Ectodermal cell (in vitro differentiated cells): ENCODE data around the gene BTBD7. TPM values are rescaled to one million over a fixed set of nuclear protein-coding genes. Genes with fewer than 3 reads are reported as not detected.
"Not testable (repeated sequence)": the region's sequence is repeated elsewhere in the genome, so short reads cannot be mapped to it uniquely, and the experiment has no call there.

Experiments
- H3K27ac ChIP-seq: 2 replicates; pipeline ENCODE4 v1.7.0; 2013; ENCODE audit warnings: mild to moderate bottlenecking, low read depth, low read length; ENCODE audit not compliant: insufficient read depth, poor library complexity, severe bottlenecking
- H3K27me3 ChIP-seq: 2 replicates; pipeline ENCODE4 v1.7.0; 2013; ENCODE audit warnings: mild to moderate bottlenecking, low read length; ENCODE audit not compliant: insufficient read depth, control insufficient read depth, poor library complexity, severe bottlenecking
- H3K36me3 ChIP-seq: one replicate; pipeline ENCODE4 v1.7.0; 2013; ENCODE audit warnings: low read length; ENCODE audit not compliant: control insufficient read depth, insufficient read depth
- H3K4me1 ChIP-seq: one replicate; pipeline ENCODE4 v1.7.0; 2013; ENCODE audit warnings: low read length; ENCODE audit not compliant: control insufficient read depth, insufficient read depth
- H3K4me3 ChIP-seq: 2 replicates; pipeline ENCODE4 v1.7.0; 2013; ENCODE audit warnings: low read depth, low read length, control low read depth; ENCODE audit not compliant: insufficient read depth
- H3K9me3 ChIP-seq: 2 replicates; pipeline ENCODE4 v1.7.0; 2013; ENCODE audit warnings: mild to moderate bottlenecking, low read length, moderate library complexity; ENCODE audit not compliant: control insufficient read depth
- whole genome bisulfite sequencing, 2 experiments: methylation state at CpG; one replicate each; pipeline ENCODE4 v1.1.7; 2013; ENCODE audit warnings: missing lambda C conversion rate in 2 of 2; 5-methylcytosine and 5-hydroxymethylcytosine counted together
- polyA plus RNA-seq, 4 experiments: library from polyadenylated mRNA; stranded (reverse); fragments of 50-300 nt; gene quantifications; one replicate each; pipeline ENCODE4 v1.2.3, GENCODE V29; 2013

BTBD7 gene, protein sequence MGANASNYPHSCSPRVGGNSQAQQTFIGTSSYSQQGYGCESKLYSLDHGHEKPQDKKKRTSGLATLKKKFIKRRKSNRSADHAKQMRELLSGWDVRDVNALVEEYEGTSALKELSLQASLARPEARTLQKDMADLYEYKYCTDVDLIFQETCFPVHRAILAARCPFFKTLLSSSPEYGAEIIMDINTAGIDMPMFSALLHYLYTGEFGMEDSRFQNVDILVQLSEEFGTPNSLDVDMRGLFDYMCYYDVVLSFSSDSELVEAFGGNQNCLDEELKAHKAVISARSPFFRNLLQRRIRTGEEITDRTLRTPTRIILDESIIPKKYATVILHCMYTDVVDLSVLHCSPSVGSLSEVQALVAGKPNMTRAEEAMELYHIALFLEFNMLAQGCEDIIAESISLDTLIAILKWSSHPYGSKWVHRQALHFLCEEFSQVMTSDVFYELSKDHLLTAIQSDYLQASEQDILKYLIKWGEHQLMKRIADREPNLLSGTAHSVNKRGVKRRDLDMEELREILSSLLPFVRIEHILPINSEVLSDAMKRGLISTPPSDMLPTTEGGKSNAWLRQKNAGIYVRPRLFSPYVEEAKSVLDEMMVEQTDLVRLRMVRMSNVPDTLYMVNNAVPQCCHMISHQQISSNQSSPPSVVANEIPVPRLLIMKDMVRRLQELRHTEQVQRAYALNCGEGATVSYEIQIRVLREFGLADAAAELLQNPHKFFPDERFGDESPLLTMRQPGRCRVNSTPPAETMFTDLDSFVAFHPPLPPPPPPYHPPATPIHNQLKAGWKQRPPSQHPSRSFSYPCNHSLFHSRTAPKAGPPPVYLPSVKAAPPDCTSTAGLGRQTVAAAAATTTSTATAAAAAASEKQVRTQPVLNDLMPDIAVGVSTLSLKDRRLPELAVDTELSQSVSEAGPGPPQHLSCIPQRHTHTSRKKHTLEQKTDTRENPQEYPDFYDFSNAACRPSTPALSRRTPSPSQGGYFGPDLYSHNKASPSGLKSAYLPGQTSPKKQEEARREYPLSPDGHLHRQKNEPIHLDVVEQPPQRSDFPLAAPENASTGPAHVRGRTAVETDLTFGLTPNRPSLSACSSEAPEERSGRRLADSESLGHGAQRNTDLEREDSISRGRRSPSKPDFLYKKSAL
- 29.3 TPM for polyA plus RNA-seq (2013, experiment 1 of 4)
- polyA plus RNA-seq (2013, experiment 2 of 4), result 33.9 TPM
- 20.6 TPM for polyA plus RNA-seq (2013, experiment 3 of 4)
- 25.3 TPM for polyA plus RNA-seq (2013, experiment 4 of 4)

DNA sequence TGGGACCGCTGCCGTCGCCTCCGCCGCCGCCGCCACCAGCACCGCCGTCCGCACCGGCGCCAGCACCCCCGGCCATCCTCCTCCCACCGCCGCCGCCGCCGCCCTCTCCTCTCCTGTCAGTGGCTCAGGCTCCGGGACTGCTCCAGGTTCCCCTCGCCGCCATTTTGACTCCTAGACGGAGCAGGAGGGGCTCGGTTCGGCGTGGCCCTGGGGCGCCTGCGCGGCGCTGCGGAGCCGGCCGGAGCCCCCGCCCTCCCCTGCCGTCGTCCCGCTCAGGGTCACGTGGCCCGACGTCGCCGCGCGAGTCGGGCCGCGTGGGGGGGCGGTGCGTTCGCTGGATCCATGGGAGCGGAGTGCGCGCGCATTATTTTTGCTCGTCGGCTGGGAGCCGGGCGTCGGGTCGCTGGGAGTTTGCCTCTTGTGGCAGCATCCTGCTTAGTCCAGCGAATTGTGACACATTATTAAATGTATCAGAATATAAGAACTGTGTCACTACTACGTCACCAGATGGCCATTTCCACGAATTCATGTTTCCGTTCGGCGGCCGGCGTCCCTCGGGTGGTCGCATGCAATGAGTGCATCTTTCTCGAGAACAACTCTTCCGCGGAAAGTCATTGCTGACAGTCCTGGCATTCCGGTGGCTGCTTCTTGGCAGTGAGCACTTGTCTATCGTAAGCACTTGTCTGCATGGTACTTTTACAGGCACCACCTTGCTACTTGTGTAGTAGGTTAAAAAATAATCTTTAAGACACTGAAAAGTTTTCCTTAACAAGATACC, at the start of gene BTBD7:
Gene BTBD7, minus strand, starts transcription at position 184 of the 778 bp plus-strand sequence. CDS start 36,985 bp downstream, outside the sequence.
- WGBS, 2 experiments, result 0% methylated on average over 74 of the region's 74 CpGs
- Histone ChIP-seq H3K4me3 (peak within 1 kb of the TSS; percentile 92), H3K27me3 (no peaks in the 10 kb centered on the region), H3K4me1 (peaks cover 14% of the 10 kb centered on the region), H3K36me3 (no peaks in the 10 kb centered on the region), H3K27ac (peak within 1 kb of the TSS; percentile 84), H3K9me3 (no peaks in the 10 kb centered on the region)

DNA sequence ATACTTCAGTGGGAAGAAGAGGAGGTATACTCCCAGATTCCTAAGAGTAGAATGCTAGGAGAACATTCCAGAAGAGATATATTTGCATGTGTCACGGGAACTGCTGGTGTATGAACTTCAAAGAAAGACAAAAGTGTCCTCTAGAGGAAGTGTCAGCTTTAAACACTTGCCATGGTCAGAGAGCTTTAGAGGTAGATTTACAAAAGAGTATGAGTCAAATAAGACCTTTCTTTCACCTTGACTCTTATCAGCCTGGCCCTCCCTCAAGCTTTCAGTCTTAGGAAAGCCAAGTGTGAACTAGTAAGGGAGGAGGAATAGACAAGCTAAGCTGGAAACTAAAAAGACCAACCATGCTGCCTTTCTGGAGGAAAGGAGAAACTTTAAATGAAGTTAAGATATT, 48.8 kb upstream of the BTBD7 start:
- no peaks in the 10 kb centered on the region for H3K27me3 ChIP-seq
- H3K4me3 ChIP-seq, result no peak overlapping the region
- no peak overlapping the region for H3K27ac ChIP-seq
- no peaks in the 10 kb centered on the region for H3K4me1 ChIP-seq
- H3K36me3 ChIP-seq, result no peaks in the 10 kb centered on the region
- 84 to 92% methylated on average over 1 of the region's 1 CpG for WGBS, 2 experiments
- no peaks in the 10 kb centered on the region for H3K9me3 ChIP-seq

DNA sequence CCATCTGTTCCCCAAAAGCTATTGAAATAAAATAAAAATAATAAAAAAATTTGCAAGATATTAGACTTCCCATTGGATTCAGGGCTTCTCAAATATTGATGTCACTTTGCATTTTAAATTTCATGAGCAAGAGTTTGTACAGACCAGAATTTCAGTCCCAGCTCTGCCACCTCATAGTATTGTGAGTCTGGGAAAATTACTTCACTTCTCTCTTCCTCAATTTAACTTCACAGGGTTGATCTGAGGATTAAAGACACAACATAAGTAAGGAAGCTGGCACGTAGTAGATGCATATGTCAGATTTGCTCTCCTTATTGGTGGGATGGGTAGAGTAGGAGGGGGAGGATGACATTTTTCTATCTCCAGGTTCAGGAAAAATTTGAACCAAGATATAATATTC, 47.0 kb upstream of the BTBD7 start:
- Histone ChIP-seq H3K4me1 (no peaks in the 10 kb centered on the region), H3K9me3 (no peaks in the 10 kb centered on the region), H3K36me3 (no peaks in the 10 kb centered on the region), H3K4me3 (no peak overlapping the region), H3K27ac (no peak overlapping the region), H3K27me3 (no peaks in the 10 kb centered on the region)
- 81 to 100% methylated on average over 1 of the region's 1 CpG for WGBS, 2 experiments

DNA sequence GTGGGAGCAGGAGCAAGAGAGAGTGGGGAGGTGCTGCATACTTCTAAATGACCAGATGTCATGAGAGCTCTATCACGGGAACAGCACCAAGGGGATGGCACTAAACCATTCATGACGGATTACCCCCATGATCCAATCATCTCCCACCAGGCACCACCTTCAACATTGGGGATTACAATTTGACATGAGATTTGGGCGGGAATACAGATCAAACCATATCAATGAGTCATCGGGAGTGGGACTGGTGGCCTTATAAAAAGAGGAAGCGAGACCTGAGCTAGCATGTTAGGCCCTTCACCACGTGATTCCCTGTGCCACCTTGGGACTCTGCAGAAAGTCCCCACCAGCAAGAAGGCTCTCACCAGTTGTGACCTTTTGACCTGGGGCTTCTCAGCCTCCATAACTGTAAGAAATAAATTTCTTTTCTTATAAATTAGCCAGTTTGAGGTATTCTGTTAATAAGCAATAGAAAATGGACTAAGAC, 42.9 kb upstream of the BTBD7 start:
- no peaks in the 10 kb centered on the region for H3K4me1 ChIP-seq

DNA sequence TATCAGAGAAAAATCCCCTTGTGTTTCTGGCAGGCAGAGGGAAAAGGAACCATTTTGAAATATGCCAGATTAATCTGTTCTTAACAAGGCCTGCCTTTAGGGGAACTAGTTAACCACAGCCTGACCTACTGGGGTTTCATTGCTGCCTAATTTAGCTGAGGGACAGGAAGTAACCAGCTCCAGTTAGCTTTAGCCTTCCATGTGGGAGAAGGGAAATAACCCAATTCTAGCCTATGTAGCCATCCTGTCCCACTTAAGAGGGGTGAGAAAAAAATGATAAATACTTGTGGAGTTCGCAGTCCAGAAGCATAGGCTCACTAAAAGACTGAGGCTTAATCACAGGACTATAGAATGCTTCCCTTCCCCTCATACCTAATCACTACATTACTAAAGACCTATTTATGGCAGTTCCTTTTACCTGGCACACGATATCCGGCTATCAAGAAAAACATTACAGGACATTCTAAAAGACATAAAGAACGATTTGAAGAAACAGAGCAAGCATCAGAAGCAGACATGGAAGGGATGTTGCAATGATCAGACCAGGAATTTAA, 37.0 kb upstream of the BTBD7 start:
- 94 to 97% methylated on average over 4 of the region's 4 CpGs for WGBS, 2 experiments

More for the DNA sequence above, 42.9 kb upstream of the BTBD7 start:
- WGBS, 2 experiments, result 90 to 91% methylated on average over 6 of the region's 6 CpGs
- Histone ChIP-seq H3K9me3 (no peaks in the 10 kb centered on the region), H3K4me3 (no peak overlapping the region), H3K27ac (no peak overlapping the region), H3K27me3 (no peaks in the 10 kb centered on the region), H3K36me3 (no peaks in the 10 kb centered on the region)

DNA sequence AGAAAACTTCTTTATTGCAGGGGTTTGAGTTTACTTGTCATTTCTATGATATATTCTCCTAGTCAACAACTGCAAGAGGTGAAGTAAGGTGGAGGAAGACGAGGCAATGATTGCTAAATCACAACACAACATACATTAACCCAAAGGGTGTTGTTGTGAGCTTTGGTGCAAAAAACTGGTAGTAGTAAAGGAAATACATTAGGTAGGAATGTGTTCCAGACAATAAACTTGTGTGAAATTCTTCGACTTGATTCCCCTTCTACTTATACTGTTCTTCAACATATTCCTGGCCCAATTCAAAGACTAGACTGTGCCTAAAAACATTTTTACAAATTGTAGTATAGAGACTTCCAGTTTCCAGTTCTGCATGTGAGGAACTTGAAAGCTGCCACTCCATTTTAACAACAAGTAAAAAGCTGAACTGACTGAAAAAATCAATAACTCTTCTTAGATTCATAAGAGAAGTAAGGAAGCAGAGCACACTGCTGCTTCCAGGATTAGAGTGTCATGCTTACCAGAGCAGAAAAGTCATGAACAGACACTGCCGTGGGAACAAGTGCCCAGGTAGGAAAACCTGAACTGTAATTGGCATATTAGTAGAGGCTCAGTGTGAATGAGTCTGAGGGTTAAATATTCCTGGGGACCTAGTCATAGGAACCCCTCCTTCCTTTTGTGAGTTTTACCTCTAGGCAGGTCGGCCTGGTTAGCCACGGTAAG, 36.3 kb upstream of the BTBD7 start:
- Histone ChIP-seq H3K27me3 (no peaks in the 10 kb centered on the region), H3K4me3 (no peak overlapping the region), H3K27ac (no peak overlapping the region), H3K4me1 (no peaks in the 10 kb centered on the region), H3K36me3 (no peaks in the 10 kb centered on the region), H3K9me3 (no peaks in the 10 kb centered on the region)
- WGBS, 2 experiments, result 89 to 90% methylated on average over 4 of the region's 5 CpGs

More for the DNA sequence above, 37.0 kb upstream of the BTBD7 start:
- Histone ChIP-seq H3K4me3 (no peak overlapping the region), H3K9me3 (no peaks in the 10 kb centered on the region), H3K27ac (no peak overlapping the region), H3K27me3 (no peaks in the 10 kb centered on the region), H3K36me3 (no peaks in the 10 kb centered on the region), H3K4me1 (no peaks in the 10 kb centered on the region)

DNA sequence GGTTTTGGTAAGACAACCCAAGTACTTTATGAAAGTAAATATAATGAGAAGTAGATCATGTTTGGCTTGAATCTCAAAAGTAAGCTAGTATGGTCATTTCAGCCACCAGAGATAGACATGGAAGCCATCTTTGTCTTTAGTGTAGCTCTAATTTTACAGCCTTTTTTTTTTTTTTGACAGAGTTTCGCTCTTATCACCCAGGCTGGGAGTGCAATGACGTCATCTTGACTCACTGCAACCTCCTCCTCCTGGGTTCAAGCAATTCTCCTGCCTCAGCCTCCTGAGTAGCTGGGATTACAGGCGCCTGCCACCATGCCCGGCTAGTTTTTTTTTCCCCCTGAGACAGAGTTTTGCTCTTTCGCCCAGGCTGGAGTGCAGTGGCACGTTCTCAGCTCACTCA, 22.0 kb upstream of the BTBD7 start:
- not testable (repeated sequence) for H3K4me1 ChIP-seq, H3K36me3 ChIP-seq, H3K27me3 ChIP-seq, H3K9me3 ChIP-seq, H3K27ac ChIP-seq, H3K4me3 ChIP-seq
- 89 to 94% methylated on average over 6 of the region's 6 CpGs for WGBS, 2 experiments

DNA sequence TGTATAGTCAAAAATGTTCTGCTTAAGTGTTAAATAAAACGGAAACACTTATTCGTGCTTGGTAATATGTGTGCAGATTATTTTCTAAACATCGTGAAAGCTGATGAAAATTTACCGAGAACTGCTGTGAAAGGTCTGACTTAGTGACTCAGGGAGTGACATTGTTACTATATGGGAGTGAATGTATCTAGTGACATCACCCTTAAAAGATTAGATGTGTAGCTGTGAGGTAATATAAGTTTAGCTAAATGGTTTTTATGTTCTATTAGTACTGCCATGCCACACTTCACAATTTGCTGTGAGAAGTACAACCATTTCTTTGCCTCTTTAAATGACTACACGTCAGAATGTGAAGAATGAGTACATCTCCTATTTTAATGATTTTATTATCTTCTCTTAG, 15.5 kb upstream of the BTBD7 start:
- peaks cover 7% of the 10 kb centered on the region for H3K4me1 ChIP-seq
- WGBS, 2 experiments, result 95 to 96% methylated on average over 4 to 5 of the region's 5 CpGs
- H3K27ac ChIP-seq, result no peak overlapping the region
- H3K27me3 ChIP-seq, result no peaks in the 10 kb centered on the region
- no peaks in the 10 kb centered on the region for H3K9me3 ChIP-seq
- no peaks in the 10 kb centered on the region for H3K36me3 ChIP-seq
- no peak overlapping the region for H3K4me3 ChIP-seq

DNA sequence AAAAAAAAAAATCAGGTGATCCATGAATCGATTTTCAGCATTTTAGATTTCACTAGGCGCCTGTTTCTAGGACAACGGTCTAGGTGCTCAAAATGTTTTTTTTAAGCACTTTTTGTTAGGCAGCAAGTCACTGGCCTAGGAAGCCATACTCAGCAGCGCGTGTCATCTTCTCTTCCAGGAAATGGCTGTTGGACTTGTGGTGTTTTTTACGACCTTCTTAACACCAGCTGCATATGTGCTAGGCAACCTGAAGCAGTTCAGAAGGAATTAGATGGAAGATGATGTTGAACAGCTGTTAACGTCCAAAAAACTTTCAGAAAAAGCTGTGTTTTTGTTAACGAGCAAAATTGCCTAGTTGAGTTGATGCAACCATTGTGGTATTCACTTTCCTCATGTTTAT, 15.0 kb upstream of the BTBD7 start:
- Histone ChIP-seq H3K36me3 (no peaks in the 10 kb centered on the region), H3K4me3 (no peak overlapping the region), H3K27ac (no peak overlapping the region), H3K4me1 (peaks cover 7% of the 10 kb centered on the region), H3K9me3 (no peaks in the 10 kb centered on the region), H3K27me3 (no peaks in the 10 kb centered on the region)
- WGBS, 2 experiments, result 94% methylated on average over 8 of the region's 8 CpGs
